ENCODE measurements around the gene CLSTN2. TPM values are rescaled to one million over a fixed set of nuclear protein-coding genes. Genes with fewer than 3 reads are reported as not detected.

CLSTN2 gene
- total and polyA plus RNA-seq, 4 donors = 0.09 to 2.2 (median 0.55) TPM

DNA sequence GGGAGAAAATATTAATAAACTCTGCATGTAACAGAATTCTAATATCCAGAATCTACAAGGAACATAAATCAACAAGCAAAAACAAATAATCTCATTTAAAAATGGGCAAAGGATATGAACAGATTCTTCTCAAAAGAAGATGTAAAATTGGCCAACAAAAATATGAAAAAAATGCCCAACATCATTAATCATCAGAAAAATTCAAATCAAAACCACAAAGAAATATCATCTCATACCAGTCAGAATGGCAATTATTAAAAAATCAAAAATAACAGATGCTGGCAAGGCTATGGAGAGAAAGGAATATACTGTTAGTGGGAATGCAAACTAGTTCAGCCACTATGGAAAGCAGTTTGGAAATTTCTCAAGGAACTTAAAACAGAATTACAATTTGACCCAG, 592.2 kb downstream of the CLSTN2 start:
- no peak for DNase-seq (ENCODE audit: low spot score)
- Histone ChIP-seq H3K4me3 (ENCODE audit: low read depth in 1 of 3, low read length in 3 of 3) (no peak overlapping the region), H3K36me3 (ENCODE audit: control insufficient read depth in 4 of 4, insufficient read depth in 3 of 4, low read depth in 1 of 4, low read length in 3 of 4) (no peaks in the 10 kb centered on the region), H3K27me3 (ENCODE audit: control insufficient read depth in 4 of 4, insufficient read depth in 4 of 4, low read length in 3 of 4) (peaks cover 0 to 4% (median 0%) of the 10 kb centered on the region in 4 donors), H3K9me3 (ENCODE audit: control insufficient read depth in 4 of 4, low read length in 3 of 4) (no peaks in the 10 kb centered on the region), H3K9ac (ENCODE audit: low read depth in 1 of 2, low read length in 2 of 2) (no peak overlapping the region), H3K4me1 (ENCODE audit: control insufficient read depth in 4 of 4, insufficient read depth in 4 of 4, low read length in 3 of 4) (no peaks in the 10 kb centered on the region), H3K27ac (ENCODE audit: low read depth in 1 of 2, low read length in 2 of 2) (no peak overlapping the region)
- TF ChIP-seq, protein P1, sequence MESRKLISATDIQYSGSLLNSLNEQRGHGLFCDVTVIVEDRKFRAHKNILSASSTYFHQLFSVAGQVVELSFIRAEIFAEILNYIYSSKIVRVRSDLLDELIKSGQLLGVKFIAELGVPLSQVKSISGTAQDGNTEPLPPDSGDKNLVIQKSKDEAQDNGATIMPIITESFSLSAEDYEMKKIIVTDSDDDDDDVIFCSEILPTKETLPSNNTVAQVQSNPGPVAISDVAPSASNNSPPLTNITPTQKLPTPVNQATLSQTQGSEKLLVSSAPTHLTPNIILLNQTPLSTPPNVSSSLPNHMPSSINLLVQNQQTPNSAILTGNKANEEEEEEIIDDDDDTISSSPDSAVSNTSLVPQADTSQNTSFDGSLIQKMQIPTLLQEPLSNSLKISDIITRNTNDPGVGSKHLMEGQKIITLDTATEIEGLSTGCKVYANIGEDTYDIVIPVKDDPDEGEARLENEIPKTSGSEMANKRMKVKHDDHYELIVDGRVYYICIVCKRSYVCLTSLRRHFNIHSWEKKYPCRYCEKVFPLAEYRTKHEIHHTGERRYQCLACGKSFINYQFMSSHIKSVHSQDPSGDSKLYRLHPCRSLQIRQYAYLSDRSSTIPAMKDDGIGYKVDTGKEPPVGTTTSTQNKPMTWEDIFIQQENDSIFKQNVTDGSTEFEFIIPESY (IDR thresholded peaks at IDR 0.05) = no peak
- TF ChIP-seq SP1 (IDR thresholded peaks at IDR 0.05) (no peak), EGR1 (IDR thresholded peaks at IDR 0.05; ENCODE audit: low read depth in 2 of 2) (no peak), RXRA (IDR thresholded peaks at IDR 0.05) (no peak), GABPA (IDR thresholded peaks at IDR 0.05 in 1 of 2, conservative IDR thresholded peaks at IDR 0.05 in 1 of 2) (no peak), FOXA2 (IDR thresholded peaks at IDR 0.05) (no peak), NR2F2 (IDR thresholded peaks at IDR 0.05) (no peak), HNF4G (IDR thresholded peaks at IDR 0.05) (no peak), YY1 (IDR thresholded peaks at IDR 0.05) (no peak), RAD21 (IDR thresholded peaks at IDR 0.05) (no peak), JUND (IDR thresholded peaks at IDR 0.05) (no peak), HNF4A (conservative IDR thresholded peaks at IDR 0.05) (no peak), TAF1 (conservative IDR thresholded peaks at IDR 0.05) (no peak), FOXA1 (IDR thresholded peaks at IDR 0.05) (no peak)
- TF ChIP-seq, protein P2, sequence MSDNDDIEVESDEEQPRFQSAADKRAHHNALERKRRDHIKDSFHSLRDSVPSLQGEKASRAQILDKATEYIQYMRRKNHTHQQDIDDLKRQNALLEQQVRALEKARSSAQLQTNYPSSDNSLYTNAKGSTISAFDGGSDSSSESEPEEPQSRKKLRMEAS (IDR thresholded peaks at IDR 0.05) = no peak
- TF ChIP-seq, protein P3, sequence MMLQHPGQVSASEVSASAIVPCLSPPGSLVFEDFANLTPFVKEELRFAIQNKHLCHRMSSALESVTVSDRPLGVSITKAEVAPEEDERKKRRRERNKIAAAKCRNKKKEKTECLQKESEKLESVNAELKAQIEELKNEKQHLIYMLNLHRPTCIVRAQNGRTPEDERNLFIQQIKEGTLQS (IDR thresholded peaks at IDR 0.05) = no peak
- TF ChIP-seq, protein P4, sequence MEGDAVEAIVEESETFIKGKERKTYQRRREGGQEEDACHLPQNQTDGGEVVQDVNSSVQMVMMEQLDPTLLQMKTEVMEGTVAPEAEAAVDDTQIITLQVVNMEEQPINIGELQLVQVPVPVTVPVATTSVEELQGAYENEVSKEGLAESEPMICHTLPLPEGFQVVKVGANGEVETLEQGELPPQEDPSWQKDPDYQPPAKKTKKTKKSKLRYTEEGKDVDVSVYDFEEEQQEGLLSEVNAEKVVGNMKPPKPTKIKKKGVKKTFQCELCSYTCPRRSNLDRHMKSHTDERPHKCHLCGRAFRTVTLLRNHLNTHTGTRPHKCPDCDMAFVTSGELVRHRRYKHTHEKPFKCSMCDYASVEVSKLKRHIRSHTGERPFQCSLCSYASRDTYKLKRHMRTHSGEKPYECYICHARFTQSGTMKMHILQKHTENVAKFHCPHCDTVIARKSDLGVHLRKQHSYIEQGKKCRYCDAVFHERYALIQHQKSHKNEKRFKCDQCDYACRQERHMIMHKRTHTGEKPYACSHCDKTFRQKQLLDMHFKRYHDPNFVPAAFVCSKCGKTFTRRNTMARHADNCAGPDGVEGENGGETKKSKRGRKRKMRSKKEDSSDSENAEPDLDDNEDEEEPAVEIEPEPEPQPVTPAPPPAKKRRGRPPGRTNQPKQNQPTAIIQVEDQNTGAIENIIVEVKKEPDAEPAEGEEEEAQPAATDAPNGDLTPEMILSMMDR (IDR thresholded peaks at IDR 0.05; ENCODE audit: low read depth, low read length, missing input control) = no peak
- TF ChIP-seq, protein P5, sequence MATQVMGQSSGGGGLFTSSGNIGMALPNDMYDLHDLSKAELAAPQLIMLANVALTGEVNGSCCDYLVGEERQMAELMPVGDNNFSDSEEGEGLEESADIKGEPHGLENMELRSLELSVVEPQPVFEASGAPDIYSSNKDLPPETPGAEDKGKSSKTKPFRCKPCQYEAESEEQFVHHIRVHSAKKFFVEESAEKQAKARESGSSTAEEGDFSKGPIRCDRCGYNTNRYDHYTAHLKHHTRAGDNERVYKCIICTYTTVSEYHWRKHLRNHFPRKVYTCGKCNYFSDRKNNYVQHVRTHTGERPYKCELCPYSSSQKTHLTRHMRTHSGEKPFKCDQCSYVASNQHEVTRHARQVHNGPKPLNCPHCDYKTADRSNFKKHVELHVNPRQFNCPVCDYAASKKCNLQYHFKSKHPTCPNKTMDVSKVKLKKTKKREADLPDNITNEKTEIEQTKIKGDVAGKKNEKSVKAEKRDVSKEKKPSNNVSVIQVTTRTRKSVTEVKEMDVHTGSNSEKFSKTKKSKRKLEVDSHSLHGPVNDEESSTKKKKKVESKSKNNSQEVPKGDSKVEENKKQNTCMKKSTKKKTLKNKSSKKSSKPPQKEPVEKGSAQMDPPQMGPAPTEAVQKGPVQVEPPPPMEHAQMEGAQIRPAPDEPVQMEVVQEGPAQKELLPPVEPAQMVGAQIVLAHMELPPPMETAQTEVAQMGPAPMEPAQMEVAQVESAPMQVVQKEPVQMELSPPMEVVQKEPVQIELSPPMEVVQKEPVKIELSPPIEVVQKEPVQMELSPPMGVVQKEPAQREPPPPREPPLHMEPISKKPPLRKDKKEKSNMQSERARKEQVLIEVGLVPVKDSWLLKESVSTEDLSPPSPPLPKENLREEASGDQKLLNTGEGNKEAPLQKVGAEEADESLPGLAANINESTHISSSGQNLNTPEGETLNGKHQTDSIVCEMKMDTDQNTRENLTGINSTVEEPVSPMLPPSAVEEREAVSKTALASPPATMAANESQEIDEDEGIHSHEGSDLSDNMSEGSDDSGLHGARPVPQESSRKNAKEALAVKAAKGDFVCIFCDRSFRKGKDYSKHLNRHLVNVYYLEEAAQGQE (IDR thresholded peaks at IDR 0.05) = no peak
